ENCODE data around the gene MORC3. TPM values are rescaled to one million over a fixed set of nuclear protein-coding genes. Genes with fewer than 3 reads are reported as not detected.

MORC3 gene, protein sequence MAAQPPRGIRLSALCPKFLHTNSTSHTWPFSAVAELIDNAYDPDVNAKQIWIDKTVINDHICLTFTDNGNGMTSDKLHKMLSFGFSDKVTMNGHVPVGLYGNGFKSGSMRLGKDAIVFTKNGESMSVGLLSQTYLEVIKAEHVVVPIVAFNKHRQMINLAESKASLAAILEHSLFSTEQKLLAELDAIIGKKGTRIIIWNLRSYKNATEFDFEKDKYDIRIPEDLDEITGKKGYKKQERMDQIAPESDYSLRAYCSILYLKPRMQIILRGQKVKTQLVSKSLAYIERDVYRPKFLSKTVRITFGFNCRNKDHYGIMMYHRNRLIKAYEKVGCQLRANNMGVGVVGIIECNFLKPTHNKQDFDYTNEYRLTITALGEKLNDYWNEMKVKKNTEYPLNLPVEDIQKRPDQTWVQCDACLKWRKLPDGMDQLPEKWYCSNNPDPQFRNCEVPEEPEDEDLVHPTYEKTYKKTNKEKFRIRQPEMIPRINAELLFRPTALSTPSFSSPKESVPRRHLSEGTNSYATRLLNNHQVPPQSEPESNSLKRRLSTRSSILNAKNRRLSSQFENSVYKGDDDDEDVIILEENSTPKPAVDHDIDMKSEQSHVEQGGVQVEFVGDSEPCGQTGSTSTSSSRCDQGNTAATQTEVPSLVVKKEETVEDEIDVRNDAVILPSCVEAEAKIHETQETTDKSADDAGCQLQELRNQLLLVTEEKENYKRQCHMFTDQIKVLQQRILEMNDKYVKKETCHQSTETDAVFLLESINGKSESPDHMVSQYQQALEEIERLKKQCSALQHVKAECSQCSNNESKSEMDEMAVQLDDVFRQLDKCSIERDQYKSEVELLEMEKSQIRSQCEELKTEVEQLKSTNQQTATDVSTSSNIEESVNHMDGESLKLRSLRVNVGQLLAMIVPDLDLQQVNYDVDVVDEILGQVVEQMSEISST
- 27.6 and 36.0 TPM in 2 replicates for total RNA-seq

GRCh38 chr21:36319767-36320420, at the start of gene MORC3:
Gene MORC3 (plus strand): TSS chr21:36320197. CDS start chr21:36320265, 68 bp downstream.

GRCh38 chr21:36385233-36386030, 65.4 kb downstream of the MORC3 start, which contains the start of gene CHAF1B:
Gene CHAF1B (plus strand): TSS chr21:36385392. CDS start chr21:36386137, 745 bp downstream.

Other genes with a start within 250 kb of the MORC3 start
- 11.0 and 17.3 TPM in 2 replicates for gene CBR3, start 185.1 kb upstream of the MORC3 start, total RNA-seq
- 4.2 and 6.1 TPM in 2 replicates for gene DOP1B, start 163.4 kb upstream of the MORC3 start, total RNA-seq
- 3.6 and 5.2 TPM in 2 replicates for gene CHAF1B, start 65.2 kb downstream of the MORC3 start, total RNA-seq
- gene CLDN14, start 159.9 kb downstream of the MORC3 start, total RNA-seq = 4.2 and 6.2 TPM in 2 replicates

Measured in epithelial cell of umbilical artery (primary cell).